OCI-LY1 (cell line): ENCODE measurements around the gene NTRK3.

Source experiments
- EZH2 ChIP-seq: fragments of 200-600 bp; sonication (generic), shearing (Covaris generic); IDR thresholded peaks from 2 replicates; pipeline ENCODE4 v1.8.0; 2017; ENCODE audit warnings: borderline replicate concordance, mixed run types, mild to moderate bottlenecking, antibody characterized with exemption, low read length, moderate library complexity, mixed read lengths
- TF ChIP-seq, protein P1 (sequence below): fragments of 200-600 bp; sonication (generic), shearing (Covaris generic); IDR thresholded peaks from 2 replicates; pipeline ENCODE4 v1.5.1; 2017; ENCODE audit warnings: mild to moderate bottlenecking, antibody characterized with exemption, low read length, moderate library complexity, mixed read lengths

DNA sequence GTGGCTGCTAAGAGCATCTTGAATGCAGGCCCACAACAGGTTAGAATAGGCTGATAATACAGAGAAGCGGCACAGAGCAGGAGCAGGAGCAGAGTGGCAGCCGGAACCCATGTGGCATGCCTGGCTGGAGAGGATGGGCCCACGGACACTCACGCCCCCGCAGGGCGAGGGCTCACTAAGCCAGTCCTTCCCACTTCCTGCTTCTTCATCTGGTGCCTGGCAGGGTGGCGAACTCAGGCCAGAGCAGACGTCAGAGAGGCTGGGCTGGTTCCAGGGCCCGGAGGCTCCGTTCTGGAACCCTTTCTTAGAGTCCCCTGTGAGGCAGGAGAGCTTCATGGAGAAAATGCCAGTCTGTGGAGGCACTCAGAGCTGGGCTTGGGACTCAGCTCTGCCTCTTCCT is 195.1 kb downstream of the NTRK3 start:
- no peak for TF ChIP-seq EZH2
- TF ChIP-seq, protein P1, sequence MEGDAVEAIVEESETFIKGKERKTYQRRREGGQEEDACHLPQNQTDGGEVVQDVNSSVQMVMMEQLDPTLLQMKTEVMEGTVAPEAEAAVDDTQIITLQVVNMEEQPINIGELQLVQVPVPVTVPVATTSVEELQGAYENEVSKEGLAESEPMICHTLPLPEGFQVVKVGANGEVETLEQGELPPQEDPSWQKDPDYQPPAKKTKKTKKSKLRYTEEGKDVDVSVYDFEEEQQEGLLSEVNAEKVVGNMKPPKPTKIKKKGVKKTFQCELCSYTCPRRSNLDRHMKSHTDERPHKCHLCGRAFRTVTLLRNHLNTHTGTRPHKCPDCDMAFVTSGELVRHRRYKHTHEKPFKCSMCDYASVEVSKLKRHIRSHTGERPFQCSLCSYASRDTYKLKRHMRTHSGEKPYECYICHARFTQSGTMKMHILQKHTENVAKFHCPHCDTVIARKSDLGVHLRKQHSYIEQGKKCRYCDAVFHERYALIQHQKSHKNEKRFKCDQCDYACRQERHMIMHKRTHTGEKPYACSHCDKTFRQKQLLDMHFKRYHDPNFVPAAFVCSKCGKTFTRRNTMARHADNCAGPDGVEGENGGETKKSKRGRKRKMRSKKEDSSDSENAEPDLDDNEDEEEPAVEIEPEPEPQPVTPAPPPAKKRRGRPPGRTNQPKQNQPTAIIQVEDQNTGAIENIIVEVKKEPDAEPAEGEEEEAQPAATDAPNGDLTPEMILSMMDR: no peak
